RWPE1 (cell line): Measurements from ENCODE around the gene ATXN1.

Source experiments
- CTCF ChIA-PET: fragments of 350-600 bp; sonication (Branson Sonifier 250); formaldehyde crosslinking; extraction: SDS; loops from one replicate; lab custom pipeline; 2021; lab: Yijun Ruan, JAX
- POLR2A ChIA-PET: fragments of 400-600 bp; formaldehyde crosslinking; extraction: SDS; loops from one replicate; lab custom pipeline; 2020; ENCODE audit warnings: antibody characterized with exemption; ENCODE audit not compliant: low non-redundant PET; lab: Yijun Ruan, JAX
- DNase-seq: peaks from one replicate; pipeline ENCODE4 v3.0.0; 2012; ENCODE audit warnings: low spot score
- H3K27ac ChIP-seq: fragments of 450-650 bp; 2 replicates; pipeline ENCODE4 v1.5.1; 2017
- TF ChIP-seq, protein P1 (sequence below): fragments of 450-650 bp; conservative IDR thresholded peaks from 2 replicates; pipeline ENCODE4 v1.5.1; 2017; ENCODE audit warnings: low read depth, mild to moderate bottlenecking

Gene ATXN1

DNA sequence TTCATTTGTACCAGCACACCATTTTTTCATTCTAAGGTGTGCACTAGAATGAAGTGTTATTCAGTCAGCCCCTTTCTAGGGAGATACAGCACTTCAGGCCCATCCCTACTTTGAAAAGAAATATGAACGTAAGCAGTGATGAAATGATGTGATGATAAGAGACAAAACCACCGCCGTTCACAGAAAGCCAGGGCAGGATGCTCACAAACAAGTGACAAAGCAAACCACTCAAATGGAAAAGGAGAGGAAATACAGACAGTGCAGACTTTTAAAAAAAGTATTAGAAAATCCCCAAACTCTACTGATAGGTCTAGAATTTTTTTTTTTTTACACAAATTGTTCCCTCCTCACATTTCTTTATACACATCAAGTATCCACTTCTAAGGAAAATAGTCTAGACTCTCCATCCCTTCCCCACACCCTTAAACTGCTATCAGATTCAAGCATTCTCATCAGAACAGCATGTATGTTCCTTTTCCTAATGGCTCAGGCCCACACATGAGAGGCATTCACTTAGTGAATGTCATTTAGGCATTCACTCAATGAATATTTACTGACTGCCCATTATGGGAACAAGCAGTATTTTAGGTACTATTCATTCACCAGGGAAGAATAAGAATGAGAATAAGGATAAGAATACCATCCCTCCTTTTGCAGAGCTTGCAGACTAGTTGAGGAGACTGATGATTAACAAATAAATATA is 279.4 kb downstream of the ATXN1 start:
- ChIA-PET CTCF (no interaction called here), POLR2A (no interaction called here)
- TF ChIP-seq, protein P1, sequence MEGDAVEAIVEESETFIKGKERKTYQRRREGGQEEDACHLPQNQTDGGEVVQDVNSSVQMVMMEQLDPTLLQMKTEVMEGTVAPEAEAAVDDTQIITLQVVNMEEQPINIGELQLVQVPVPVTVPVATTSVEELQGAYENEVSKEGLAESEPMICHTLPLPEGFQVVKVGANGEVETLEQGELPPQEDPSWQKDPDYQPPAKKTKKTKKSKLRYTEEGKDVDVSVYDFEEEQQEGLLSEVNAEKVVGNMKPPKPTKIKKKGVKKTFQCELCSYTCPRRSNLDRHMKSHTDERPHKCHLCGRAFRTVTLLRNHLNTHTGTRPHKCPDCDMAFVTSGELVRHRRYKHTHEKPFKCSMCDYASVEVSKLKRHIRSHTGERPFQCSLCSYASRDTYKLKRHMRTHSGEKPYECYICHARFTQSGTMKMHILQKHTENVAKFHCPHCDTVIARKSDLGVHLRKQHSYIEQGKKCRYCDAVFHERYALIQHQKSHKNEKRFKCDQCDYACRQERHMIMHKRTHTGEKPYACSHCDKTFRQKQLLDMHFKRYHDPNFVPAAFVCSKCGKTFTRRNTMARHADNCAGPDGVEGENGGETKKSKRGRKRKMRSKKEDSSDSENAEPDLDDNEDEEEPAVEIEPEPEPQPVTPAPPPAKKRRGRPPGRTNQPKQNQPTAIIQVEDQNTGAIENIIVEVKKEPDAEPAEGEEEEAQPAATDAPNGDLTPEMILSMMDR, result no peak
- no peak for DNase-seq
- H3K27ac ChIP-seq, result no peak overlapping the region

DNA sequence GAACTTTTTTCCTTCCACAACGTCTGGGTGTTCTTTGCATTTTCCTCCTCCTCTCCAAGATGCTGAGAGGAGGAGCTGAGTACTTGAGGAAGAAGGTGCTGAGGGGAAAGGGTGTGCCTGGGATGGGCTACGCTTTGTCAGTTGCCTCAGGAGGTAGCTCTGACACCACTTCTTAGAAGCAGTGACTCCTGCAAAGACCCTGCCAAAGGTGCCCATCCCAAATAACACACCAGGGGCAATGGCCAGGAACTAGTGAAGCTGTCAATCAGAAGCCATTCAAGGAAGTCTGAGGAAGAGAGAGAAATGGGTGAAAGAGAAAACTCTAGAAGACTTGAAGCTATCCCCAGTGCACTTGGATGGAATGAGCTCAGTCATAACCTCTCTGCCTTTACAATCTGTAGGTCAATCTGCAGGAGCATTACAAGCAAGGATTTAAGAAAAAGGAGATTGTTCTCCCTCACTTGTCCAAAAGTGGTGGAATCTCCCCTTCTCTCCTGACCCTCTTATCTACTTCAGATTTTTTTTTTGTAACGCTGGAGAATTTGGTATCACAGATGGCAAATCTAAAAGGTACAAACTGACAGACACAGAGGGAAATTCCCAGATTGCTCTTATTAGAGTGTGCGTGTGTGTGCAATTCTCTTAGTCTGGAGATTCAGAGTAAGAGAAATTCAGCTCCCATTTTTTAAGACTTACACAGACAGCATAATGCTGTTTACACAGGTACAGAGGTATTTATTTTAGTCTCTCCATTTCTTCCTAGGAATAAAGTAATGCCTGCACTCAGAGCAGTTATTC is 280.3 kb downstream of the ATXN1 start:
- DNase-seq, result no peak
- POLR2A ChIA-PET, result no interaction called here
- TF ChIP-seq, protein P1, result no peak
- no peak overlapping the region for H3K27ac ChIP-seq
- CTCF ChIA-PET, result no interaction called here

- no peak overlapping the region for H3K27ac ChIP-seq
- TF ChIP-seq, protein P1, result no peak
- CTCF ChIA-PET, result no interaction called here
- POLR2A ChIA-PET, result no interaction called here
- no peak for DNase-seq
Measured at GRCh38 chr6:16477367-16478149, 283.7 kb downstream of the ATXN1 start.

- no peak for DNase-seq
- no peak overlapping the region for H3K27ac ChIP-seq
- TF ChIP-seq, protein P1, result no peak
- ChIA-PET CTCF (interaction anchor here (0.6 kb wide), 1 partner anchor 170 kb away, joined by 7 read pairs; no protein-coding TSS in a partner anchor), POLR2A (no interaction called here)
Measured at GRCh38 chr6:16476861-16477260, 284.4 kb downstream of the ATXN1 start.

DNA sequence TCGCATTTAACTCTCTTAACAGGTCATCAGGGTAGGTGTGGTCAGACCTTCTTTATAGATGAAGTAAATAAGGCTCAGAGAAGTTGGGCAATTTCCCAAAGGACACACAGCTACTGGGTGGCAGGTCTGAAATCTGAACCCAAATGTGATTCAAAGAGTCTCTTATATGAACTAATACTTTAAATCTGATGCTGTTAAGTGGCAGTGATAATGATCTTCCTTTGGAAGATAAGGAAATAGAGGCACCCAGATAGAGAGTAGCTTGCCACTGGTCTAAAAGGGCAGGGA is 285.8 kb downstream of the ATXN1 start:
- CTCF ChIA-PET, result no interaction called here
- TF ChIP-seq, protein P1, result no peak
- no peak overlapping the region for H3K27ac ChIP-seq
- POLR2A ChIA-PET, result no interaction called here
- DNase-seq, result no peak

DNA sequence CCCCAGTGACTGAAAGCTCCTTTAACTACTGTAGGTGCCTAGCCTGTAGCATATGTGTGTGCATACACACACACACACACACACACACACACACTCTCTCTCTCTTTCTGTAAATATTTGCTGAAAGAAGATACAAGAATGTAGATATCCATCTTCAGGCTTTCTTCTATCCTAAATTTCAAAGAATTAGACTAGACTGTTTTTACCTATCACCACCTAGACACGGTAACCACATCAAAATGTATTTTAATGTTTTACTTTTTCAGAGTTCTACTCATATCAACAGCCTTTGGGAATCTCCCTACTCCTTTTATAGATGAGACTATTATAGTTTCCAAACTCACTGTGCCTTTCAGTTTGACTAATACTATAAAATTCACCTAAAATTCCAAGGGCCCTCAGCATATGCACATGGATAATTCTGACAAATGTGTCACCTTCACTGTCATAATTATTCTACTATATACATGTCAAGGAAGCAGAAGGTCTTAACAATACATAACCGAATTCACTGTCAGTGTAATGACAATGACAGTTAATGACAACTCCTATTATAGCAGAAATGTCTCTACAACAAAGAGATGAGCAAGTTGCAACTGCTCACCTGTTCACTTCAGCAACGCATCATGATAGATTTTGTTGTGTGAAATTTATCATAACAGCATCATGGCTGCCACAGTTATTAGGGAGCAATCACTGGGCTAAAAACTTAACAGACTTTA is 286.3 kb downstream of the ATXN1 start:
- ChIA-PET POLR2A (no interaction called here), CTCF (no interaction called here)
- no peak overlapping the region for H3K27ac ChIP-seq
- DNase-seq, result no peak
- TF ChIP-seq, protein P1, result no peak
